ENCODE data around the gene PXDN.

Gene PXDN

GRCh38 chr2:1585635-1586034, 158.7 kb downstream of the PXDN start:
- ATAC-seq = no peak
- no peak overlapping the region for H3K4me3 Mint-ChIP-seq
- no peak overlapping the region for H3K27ac Mint-ChIP-seq
- peaks cover 48% of the 10 kb centered on the region for H3K27me3 Mint-ChIP-seq
- H3K4me1 Mint-ChIP-seq = no peaks in the 10 kb centered on the region
- no peaks in the 10 kb centered on the region for H3K9me3 Mint-ChIP-seq
- H3K36me3 Mint-ChIP-seq = no peaks in the 10 kb centered on the region

- Mint-ChIP-seq H3K9me3 (no peaks in the 10 kb centered on the region), H3K27me3 (peaks cover 41% of the 10 kb centered on the region), H3K4me1 (no peaks in the 10 kb centered on the region), H3K36me3 (no peaks in the 10 kb centered on the region), H3K4me3 (no peak overlapping the region), H3K27ac (no peak overlapping the region)
- no peak for ATAC-seq
Observed at GRCh38 chr2:1584691-1585485, 159.4 kb downstream of the PXDN start.

- Mint-ChIP-seq H3K27ac (no peak overlapping the region), H3K27me3 (peaks cover 33% of the 10 kb centered on the region), H3K9me3 (no peaks in the 10 kb centered on the region), H3K36me3 (no peaks in the 10 kb centered on the region), H3K4me1 (no peaks in the 10 kb centered on the region), H3K4me3 (no peak overlapping the region)
- no peak for ATAC-seq
Observed at GRCh38 chr2:1584051-1584531, 160.2 kb downstream of the PXDN start.

GRCh38 chr2:1582891-1583341, 161.4 kb downstream of the PXDN start:
- no peak overlapping the region for H3K4me3 Mint-ChIP-seq

GRCh38 chr2:1581965-1582625, 162.2 kb downstream of the PXDN start:
- no peak overlapping the region for H3K27ac Mint-ChIP-seq
- no peaks in the 10 kb centered on the region for H3K9me3 Mint-ChIP-seq
- no peaks in the 10 kb centered on the region for H3K36me3 Mint-ChIP-seq
- H3K27me3 Mint-ChIP-seq = peaks cover 21% of the 10 kb centered on the region
- no peaks in the 10 kb centered on the region for H3K4me1 Mint-ChIP-seq
- H3K4me3 Mint-ChIP-seq = no peak overlapping the region
- no peak for ATAC-seq

More at GRCh38 chr2:1582891-1583341, 161.4 kb downstream of the PXDN start:
- no peaks in the 10 kb centered on the region for H3K4me1 Mint-ChIP-seq
- H3K9me3 Mint-ChIP-seq = no peaks in the 10 kb centered on the region
- peaks cover 29% of the 10 kb centered on the region for H3K27me3 Mint-ChIP-seq
- H3K36me3 Mint-ChIP-seq = no peaks in the 10 kb centered on the region
- ATAC-seq = no peak
- no peak overlapping the region for H3K27ac Mint-ChIP-seq
